HG02642 (cell line): ENCODE data around the gene AGRN.
A peak's percentile ranks its signal among the peaks of the same experiment; 100 is the strongest.
"Not testable (repeated sequence)": the region's sequence is repeated elsewhere in the genome, so short reads cannot be mapped to it uniquely, and the experiment has no call there.

Experiments used
- ATAC-seq: cut with Tn5 transposase; IDR thresholded peaks from one replicate; pipeline ENCODE4 v1.9.1; 2021; ENCODE audit warnings: mild to moderate bottlenecking; ENCODE audit not compliant: unreplicated experiment, poor library complexity

AGRN gene

GRCh38 chr1:1063261-1063944 is 43.5 kb downstream of the AGRN start:
- ATAC-seq, result no peak

DNA sequence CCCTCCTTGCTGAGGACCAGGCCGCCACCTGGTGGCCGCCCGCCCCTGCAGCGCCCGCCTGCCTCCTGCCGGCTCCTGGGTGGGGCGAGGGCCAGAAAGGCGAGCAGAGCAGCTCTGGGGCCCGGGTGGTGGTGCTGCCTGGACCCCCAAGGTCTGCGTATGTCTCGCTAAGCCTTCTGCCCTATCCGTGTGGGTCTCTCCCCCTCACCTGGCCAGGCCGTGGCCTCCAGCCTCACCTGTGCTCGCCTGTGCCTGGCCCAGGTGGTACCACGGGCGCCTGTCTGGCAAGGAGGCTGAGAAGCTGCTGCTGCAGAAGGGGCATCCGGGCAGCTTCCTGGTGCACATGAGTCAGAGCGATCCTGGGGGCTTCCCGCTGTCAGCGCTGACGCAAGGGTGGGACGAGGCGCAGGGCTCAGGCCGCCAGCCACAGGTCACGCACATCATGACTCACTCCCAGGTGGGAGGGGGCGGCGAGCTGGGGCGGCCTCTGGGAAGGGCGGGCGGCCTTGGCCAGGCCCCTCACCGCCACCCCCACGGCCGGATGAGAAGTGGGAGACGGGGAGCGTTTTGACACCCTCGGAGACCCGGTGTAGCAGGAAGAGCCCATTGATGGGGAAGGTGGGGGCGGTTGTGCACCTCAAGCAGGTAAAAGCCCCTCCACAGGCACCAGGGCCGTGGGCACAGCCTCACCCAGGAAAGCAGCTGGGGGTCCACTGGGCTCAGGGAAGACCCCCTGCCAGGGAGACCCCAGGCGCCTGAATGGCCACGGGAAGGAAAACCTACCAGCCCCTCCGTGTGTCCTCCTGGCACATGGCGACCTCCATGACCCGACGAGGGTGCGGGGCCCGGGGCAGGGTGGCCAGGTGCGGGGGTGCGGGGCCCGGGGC is 44.3 kb downstream of the AGRN start:
- peak; percentile 49 for ATAC-seq

DNA sequence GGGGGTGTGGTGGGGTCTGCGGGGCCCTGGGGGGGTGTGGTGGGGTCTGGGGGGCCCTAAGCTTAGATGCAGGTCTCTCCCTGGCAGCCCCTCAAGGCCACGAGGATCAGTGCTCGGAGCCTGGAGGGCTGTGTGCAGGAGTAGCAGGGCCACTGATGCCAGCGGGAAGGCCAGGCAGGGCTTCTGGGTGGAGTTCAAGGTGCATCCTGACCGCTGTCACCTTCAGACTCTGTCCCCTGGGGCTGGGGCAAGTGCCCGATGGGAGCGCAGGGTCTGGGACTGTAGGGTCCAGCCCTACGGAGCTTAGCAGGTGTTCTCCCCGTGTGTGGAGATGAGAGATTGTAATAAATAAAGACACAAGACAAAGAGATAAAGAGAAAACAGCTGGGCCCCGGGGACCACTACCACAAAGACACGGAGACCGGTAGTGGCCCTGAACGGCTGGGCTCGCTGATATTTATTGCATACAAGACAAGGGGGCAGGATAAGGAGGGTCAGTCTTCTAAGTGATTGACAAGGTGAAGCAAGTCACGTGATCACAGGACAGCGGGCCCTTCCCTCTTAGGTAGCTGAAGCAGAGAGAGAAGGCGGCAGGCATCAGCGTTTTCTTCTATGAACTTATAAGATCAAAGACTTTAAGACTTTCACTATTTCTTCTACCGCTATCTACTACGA is 45.5 kb downstream of the AGRN start:
- no peak for ATAC-seq

DNA sequence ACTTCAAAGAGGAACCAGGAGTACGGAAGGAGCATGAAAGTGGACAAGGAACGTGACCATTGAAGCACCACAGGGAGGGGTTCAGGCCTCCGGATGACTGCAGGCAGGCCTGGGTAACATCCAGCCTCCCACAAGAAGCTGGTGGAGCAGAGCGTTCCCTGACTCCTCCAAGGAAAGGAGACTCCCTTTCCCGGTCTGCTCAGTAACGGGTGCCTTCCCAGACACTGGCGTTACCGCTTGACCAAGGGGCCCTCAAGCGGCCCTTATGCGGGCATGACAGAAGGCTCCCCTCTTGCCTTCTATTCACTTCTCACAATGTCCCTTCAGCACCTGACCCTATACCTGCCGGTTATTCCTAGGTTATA is 46.0 kb downstream of the AGRN start:
- ATAC-seq, result not testable (repeated sequence)

- ATAC-seq, result no peak
Measured at GRCh38 chr1:1066403-1067283, 46.7 kb downstream of the AGRN start.

GRCh38 chr1:1067284-1067859 is 47.5 kb downstream of the AGRN start:
- ATAC-seq, result no peak

- ATAC-seq, result no peak
Measured at GRCh38 chr1:1067860-1068516, 48.1 kb downstream of the AGRN start.

DNA sequence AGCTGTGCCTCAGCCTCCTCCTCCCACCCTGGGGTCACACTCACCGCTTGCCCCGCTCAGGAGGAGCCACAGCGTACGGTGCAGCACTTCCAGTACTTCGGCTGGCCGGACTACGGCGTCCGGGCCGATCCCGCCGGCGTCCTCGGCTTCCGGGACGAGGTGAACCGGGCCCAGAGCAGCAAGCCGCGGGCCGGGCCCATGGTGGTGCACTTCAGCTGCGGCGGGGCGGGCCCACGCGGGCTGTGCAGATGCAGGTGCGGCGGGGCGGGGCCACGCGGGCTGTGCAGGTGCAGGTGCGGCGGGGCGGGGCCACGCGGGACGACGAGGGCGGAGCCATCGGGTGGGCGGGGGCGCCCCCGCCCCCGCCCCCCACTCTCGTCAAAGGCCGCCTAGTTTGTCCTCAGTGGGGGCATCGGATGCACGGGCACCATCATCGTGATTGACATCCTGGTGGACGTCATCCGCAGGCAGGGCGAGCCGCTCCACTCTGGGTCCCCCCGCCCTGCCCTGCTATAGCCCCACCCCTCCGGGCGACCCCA is 48.7 kb downstream of the AGRN start:
- ATAC-seq, result no peak

DNA sequence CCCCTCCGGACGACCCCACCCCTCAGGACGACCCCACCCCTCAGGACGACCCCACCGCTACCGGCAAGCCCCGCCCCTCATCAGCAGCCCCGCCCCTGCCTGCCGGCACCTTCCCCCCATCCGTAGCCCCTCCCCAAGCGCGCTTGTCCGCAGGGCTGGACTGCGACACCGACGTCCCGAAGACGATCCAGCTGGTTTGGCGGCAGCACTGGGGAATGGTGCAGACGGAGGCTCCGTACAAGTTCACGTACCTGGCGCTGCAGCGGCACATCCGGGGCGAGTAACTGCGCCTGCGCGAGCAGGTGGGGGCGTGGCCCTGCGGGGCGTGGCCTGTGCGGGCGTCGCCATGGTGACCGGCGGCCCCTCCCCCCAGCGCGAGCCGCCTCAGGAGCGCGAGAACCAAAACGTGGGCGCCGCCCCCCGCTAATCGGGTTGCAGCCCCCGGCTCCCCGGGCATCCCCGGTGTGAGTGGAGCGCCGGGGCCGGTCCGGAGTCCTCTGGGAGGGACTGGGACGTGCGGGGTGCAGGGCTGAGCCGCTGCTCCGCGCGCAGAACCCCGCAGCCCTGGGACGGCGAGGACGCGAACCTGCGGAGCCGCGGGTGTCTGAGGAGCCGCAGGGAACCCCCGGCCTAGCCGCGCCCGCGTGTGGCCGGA is 49.3 kb downstream of the AGRN start:
- peak; percentile 58 for ATAC-seq

DNA sequence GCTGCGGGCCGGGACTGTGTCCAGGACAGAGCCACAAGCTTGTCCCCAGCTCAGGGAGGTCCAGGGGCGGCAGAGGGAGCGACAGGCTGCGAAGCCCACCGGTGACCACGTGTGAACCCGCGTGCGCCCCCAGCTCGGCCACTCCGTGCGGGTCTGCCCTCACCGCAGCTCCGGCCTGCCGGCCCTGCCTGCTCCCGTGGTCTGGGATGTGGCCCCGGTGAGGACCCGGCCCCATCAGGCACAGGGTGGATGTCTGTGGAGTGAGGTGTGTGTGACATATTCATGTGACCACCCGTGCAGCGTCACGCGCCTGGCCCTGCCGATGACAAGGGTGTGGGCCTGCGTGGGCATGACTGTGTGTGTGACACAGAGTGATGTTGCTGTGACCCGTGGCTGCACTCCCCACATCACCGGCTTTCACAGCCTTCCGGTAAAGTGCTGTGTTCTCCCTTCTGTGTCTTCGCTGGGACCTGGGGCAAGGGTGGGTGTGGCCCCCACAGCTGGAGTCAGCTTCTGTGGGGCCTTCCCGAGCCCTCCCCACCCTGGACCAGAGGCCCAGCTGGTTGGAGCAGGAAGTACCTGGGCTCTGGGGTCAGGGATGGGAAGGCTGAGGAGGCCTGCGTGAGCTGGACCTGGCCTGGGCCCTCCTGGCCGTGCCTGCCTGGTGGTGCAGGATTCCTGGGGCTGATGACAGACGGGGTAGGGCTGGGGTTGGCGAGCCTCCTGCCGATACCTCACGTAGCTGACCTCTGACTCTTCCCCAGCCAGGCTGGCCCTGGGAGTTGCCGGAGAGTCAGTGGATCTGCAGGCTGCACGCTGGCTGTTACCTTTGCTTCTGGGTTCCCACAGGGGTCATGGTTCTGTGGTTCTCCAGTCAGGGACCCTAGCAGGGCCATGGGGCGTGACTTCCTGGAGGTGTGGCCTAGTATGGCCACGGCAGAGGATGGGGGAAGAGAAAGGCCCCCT is 50.1 kb downstream of the AGRN start:
- ATAC-seq, result peak; percentile 9

DNA sequence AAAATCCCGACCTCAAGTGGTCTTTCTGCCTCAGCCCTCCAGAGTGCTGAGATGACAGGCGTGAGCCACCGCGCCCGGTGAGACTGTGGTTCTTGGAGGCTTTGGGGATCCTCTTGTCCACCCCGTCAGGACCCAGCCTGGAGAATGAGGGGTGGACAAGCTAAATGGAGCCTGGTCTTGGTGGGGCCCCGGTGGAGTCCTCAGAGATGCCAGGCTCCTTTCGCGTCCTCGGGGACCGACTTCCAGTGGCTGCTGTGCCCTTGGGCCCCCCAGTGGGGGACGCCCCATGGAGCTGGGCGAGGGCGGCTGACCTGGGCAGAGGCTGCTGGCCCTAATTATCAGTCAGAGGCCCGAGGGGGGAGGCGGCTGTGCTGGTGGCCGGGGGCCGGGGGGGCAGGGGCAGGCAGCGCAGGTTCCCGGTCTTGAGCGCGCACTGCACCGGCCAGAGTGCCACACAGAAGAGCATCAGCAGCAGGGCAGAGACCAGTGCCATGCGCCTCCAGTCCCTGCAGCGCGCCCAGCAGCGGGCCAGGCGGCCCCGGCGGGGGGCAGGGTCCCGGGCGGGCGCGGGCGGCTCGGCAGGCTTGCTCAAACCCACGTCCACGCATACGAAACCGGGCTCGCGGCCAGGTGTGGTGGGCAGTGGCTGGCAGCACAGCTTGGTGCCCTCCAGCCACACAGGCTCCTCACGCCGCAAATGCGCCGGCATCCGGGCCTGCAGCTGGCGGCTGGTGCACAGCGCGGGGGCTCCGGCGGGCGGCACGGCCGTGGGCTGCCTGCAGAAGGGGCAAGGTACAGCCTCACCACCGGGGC is 51.8 kb downstream of the AGRN start:
- ATAC-seq, result no peak

DNA sequence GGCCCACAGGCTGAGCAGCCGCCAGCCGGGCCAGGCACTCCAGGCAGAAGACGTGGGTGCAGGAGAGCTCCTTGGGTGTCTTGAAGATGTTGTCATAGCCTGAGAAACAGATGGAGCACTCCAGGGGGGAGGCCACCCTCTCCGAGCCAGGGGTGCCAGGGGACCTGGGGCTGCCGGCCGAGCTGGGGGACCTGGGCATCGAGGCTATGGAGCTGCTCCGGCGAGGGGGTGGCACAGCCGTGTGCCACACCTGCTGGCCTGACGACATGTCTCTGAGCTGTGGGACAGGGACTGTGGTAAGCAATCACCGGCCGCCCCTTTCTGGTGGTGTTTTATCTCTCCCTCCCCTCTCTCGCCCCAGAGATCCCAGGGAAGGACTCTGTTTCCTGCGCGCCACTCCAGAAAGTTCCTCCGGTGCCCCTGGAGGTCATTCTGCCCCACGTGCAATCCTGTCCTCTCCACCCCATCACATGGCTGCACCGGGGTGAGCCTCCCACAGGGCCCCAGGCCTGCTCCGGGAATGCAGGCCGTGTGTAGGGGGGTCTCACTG is 52.5 kb downstream of the AGRN start:
- ATAC-seq, result no peak

DNA sequence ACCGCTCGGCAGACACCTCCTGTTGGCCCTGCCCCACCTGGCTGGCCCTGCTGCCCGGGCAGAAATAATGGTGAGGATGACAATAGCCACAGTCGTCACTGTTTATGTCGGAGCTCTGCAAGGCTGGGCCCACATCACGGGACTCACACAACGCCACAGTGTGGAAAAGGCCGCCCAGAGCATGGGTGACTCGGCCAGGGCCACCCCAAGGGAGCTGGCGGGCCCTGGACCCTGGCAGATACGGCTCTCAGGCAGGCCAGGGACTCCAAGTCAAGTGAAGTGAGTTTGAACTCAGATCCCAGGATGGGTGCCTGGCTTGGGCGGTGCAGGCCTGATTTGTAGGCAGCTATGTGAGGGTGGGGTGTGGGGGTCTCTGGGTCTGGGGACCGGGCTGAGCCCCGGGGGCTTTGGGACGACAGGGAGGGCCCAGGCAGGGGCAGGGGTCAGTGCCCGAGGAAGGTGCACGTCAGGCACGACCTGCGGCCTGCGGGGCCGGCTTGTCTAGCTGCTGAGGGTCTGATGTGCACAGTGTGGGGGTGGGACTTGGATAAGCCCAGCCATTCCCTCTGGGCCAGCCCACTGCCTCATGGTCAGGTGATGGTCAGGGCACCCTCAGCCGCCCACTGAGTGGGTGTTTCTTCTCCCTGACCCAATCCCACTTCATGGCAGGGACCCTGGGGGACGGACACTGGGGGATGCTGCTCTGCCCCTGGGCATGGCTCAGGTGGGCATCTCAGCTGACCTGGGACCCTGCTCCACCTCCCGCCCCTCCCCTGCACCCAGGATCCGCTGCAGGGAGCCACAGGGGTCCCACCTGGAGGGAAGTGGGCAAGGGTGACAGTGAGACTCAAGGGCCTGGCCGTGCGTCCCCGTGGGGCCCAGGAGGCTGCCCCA is 53.2 kb downstream of the AGRN start:
- ATAC-seq, result no peak

GRCh38 chr1:1073743-1074587 is 54.0 kb downstream of the AGRN start, which contains the start of gene RNF223:
TSS of gene RNF223 (minus strand) at chr1:1074306. CDS start at chr1:1072566, 1,740 bp downstream.
- no peak for ATAC-seq
